HEK293 (cell line): ENCODE data around the gene CPNE1.

Experiments
- CTCF ChIP-seq: fragments of 450-650 bp; formaldehyde crosslinking; IDR thresholded peaks from 2 replicates; pipeline ENCODE4 v1.5.1; 2016; ENCODE audit warnings: missing biosample characterization, missing genetic modification characterization
- YY1 ChIP-seq: fragments of 450-650 bp; formaldehyde crosslinking; IDR thresholded peaks from 2 replicates; pipeline ENCODE4 v1.5.1; 2018; ENCODE audit warnings: missing biosample characterization, missing genetic modification characterization
- ZBTB17 ChIP-seq: fragments of 450-650 bp; formaldehyde crosslinking; IDR thresholded peaks from 2 replicates; pipeline ENCODE4 v1.5.1; 2016; ENCODE audit warnings: missing biosample characterization, missing genetic modification characterization
- ZNF404 ChIP-seq: fragments of 450-650 bp; formaldehyde crosslinking; IDR thresholded peaks from 2 replicates; pipeline ENCODE4 v1.5.1; 2017; ENCODE audit warnings: missing biosample characterization, missing genetic modification characterization
- ZNF48 ChIP-seq: fragments of 450-650 bp; formaldehyde crosslinking; IDR thresholded peaks from 2 replicates; pipeline ENCODE4 v1.5.1; 2016; ENCODE audit warnings: missing biosample characterization, missing genetic modification characterization
- ZNF521 ChIP-seq: fragments of 450-650 bp; formaldehyde crosslinking; IDR thresholded peaks from 2 replicates; pipeline ENCODE4 v1.5.1; 2017; ENCODE audit warnings: missing biosample characterization, mild to moderate bottlenecking, missing genetic modification characterization
- ZNF558 ChIP-seq: fragments of 450-650 bp; formaldehyde crosslinking; IDR thresholded peaks from 2 replicates; pipeline ENCODE4 v1.5.1; 2016; ENCODE audit warnings: missing biosample characterization, missing genetic modification characterization
- ZSCAN23 ChIP-seq: fragments of 450-650 bp; formaldehyde crosslinking; IDR thresholded peaks from 2 replicates; pipeline ENCODE4 v1.5.1; 2016; ENCODE audit warnings: missing biosample characterization, missing genetic modification characterization

DNA sequence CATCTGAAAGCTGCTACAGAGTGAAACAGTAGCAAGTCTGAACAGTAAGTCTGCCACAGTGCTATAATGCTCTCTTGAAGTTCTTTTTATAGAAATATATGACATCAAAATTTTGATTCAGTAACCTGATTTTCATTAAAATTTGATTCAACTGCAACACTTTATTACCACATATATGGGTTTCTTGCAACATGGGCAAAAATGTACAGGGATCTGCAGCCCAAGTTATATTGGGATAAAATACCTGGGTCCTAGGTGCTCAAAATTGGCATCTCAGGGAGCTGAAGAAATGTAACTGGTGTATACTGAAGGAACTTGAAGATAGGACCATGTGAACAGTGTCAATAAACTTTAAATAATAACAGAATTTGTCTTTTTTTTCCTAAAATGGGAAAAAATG lies 45.3 kb upstream of the CPNE1 start:
- TF ChIP-seq ZSCAN23 (tag by site-specific recombination): no peak
- TF ChIP-seq ZNF48: no peak
- TF ChIP-seq ZBTB17: no peak
- TF ChIP-seq CTCF (tag by site-specific recombination): no peak
- no peak for TF ChIP-seq YY1 (tag by site-specific recombination)
- TF ChIP-seq ZNF404 (tag by site-specific recombination): no peak
- TF ChIP-seq ZNF521 (tag by site-specific recombination): no peak
- TF ChIP-seq ZNF558: no peak
